GM19025 (cell line): ENCODE results near the gene FTO.

ENCODE experiments used
- ATAC-seq: cut with Tn5 transposase; IDR thresholded peaks from one replicate; pipeline ENCODE4 v1.9.1; 2021; ENCODE audit warnings: mild to moderate bottlenecking, low read depth, moderate library complexity; ENCODE audit not compliant: unreplicated experiment

Gene FTO

DNA sequence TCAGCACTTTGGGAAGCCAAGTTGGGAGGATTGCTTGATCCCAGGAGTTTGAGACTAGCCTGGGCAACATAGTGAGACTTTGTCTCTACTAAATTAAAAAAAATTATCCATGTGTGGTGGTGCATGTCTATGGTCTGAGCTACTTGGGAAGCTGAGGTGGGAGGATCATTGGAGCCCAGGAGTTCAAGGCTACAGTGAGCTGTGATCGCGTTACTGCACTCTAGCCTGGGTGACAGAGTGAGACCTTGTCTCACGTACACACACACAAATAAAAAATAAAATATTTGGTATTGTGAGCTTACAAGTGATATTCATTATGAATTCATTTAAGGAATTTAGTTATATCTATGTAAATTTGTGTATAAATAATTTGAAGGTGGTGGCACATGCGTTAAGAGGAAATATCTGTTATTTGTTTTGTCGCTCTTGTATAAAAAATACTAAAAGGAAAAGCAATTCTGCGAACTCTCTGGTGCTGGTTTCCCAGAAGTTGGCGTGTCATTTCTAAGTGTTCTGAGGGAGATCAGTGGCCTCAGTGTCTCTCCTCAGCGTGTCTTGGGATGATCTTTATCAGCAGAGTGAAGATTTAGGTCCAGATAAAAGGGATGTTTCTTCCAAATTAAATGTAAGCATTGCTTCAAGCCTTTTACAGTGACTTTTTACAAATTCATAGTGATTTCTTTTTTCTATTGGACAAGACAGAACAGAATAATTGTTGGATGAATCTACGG lies 187.6 kb downstream of the FTO start:
- ATAC-seq = no peak

DNA sequence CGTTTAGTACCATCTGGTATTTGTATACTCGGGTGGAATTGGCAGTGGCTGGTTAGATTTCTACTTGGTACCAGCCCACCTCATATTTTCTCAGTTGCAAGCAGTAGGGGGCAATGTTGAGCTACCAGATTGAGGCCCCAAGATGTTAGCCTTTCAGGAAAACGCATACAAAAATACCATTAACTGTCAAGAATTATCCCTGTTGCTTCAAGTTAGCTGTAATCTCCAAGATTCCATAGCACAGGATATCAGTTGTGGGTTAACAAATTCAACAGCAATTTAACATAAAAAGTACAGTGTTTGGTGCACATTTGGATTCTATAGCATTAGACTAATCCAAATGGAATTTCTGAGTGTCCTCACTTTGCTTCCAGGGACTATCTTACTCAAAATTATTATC lies 188.2 kb downstream of the FTO start:
- ATAC-seq = no peak

DNA sequence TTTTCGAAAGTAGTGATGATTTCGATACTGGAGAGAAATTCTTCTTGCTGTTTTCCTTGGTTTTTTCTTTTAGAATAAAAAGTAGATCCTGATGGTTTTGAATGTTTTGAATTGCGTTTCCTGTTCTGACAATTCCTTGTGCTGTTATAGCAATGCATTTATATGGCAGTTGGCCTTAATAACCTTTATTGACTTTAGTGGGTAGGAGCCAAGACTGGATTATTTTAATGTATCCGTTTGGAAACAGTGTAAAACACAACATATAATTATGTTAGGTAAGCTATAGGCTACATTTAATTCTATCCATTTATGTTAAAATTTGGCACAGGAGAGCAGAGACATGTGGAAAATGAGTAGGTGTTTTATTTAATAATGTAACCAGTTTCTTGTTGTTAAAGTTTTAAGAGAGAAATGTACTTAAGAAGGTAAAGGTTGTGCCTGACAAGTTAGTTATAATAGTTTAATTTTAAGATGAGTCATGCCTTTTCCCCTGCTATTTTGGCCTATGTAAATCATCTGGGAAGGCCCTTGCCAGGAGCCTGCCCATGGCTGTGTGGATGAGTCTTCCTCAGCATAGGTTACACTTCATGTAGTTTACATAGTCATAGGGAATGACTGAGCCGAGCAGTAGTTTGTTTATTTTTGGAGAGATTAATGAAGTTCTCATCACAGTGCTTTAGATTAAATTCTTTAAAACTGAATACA lies 189.9 kb downstream of the FTO start:
- no peak for ATAC-seq

DNA sequence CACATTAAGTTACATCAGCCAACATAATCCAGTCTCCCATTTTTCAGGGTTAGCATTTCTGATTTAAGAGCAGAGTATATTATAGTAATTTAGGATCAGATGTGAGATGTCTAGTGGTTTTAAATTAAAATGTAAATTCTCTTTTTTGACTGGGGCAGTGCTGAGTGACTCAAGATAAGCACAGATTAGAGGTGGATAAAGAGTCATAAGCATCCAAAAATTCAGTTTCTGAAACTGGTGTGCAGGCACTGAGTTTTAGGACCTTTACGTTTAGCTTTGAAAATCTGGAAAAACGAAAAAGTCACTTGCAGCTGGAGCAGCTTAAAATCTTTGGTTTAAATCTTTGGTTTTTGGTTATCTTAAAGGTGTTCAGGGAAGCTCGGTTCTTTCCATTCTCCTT lies 190.7 kb downstream of the FTO start:
- ATAC-seq = no peak

DNA sequence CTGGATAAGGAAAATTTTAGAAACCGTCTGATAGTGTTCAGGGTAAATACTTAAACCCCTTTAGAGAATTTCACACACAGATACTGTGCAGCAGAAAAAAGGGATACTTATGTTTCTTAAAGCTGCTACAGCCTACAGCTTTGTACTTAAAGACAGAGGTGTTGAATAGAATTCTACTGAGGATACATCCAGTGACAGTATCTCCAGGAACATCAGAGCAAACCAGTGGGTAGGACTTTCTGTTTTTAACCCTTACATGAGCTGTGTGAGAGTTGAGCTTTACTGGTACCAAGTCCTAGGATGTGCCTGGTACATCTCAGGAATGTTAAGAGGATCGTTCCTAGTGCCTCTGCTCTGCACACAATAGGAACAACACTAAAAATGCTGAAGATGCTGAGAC lies 191.5 kb downstream of the FTO start:
- ATAC-seq = no peak

DNA sequence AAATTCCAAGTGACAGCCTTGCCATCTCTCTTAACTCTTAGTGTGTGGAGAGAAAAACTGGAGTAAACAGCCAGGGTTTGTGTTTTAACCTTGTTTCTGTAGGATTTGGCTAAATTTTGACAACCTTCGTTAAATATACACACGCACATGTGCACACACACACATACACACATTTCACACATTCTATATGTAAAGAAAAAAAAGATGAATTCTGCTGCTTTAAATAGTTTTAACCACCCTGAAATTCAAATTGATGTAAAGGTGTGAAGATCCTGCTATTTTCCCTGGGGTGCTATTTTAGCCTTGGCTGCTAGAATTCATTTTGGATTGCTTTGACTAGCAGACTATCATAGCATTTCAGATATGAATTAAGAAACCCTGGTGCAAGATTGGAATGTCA lies 191.9 kb downstream of the FTO start:
- no peak for ATAC-seq

DNA sequence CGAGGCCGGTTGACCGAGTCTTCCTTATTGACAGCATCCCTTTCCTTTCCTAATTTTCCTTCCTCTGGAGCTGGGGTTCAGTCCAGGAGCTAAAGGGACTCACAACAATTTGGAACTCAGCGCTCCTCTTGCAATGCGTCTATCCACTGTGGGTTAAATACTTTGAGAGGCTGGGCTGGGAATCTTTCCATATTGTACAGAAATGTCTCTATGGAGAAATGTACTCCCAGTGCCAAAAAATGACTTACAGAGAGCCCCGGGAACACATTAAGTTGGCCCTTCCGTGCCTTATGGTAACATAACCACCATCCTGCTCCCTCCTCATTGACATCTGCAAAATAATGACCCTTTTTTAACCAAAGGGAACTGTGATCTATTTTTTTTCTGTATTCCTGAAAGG lies 192.8 kb downstream of the FTO start:
- no peak for ATAC-seq

DNA sequence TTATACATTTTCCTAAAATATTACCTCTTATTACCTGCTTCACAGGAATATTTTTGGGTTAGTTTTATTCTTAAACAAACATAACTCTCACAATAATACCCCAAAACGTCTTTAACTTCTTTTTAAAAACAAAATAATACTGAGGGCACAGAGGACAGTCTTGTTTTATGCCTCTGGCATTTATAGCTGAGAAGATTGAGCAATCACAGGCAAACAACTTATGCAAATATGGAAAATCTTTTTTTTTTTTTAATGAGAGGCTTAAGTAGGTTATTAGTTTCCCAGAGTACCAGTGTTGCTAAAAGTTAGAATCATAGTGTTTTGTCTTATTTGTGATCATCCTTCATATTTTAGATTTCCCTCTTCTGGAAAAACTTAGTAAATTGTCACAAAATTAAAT lies 195.0 kb downstream of the FTO start:
- ATAC-seq = no peak

DNA sequence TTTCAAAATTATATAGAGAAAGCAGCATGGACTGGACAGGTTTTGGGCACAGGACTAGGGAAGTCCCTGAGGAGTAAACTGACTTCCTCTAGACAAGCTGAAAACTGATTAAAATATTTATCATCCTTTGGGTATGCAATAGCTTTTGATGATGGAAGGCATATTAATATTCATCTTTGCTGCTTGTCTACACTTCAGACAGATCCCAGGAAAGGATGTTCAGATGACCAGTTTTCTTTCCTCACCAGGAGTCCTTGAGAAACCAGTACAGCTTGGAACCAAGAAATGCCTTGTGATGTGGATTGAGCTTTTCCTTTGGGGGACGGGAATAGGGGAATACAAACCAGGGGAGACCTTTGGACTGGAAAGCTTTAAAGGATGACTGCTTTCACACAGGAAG lies 195.5 kb downstream of the FTO start:
- no peak for ATAC-seq

DNA sequence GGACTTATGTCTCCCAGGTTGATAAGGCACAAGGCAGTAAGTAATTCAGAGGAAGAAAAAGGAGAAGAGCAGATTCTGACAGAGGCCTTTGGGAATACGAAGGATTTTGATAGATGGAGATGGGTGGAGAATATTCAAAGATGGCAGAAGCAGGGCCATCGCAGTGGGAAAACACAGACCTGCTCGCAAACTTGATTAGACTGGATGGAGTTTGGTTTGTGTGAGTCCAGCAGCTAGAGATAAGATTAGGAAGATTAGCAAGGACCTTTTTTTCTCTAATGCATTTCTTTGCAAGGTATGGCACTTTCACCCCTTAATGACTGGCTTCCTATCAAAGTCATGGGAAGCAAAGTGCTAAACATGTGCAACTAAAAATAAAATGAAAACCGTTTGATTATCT lies 196.7 kb downstream of the FTO start:
- ATAC-seq = no peak

DNA sequence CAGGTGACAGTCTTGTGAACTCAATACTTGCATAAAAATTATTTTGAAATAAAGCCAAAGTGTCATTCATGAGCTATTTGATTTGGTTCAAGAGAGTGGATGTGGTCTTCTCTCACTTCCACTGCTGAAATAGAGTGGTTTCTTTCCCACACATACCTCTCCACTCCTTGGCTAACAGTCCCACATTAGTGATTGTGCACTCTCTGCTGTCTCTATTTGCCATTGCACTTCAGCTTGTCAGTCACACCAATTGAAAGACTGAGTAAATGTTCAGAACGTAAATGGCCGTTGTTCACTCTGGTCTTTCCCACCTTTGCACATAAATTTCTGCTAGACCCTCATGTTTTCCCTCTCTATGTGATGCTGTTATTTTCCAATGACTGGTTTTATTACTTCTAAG lies 197.5 kb downstream of the FTO start:
- no peak for ATAC-seq

DNA sequence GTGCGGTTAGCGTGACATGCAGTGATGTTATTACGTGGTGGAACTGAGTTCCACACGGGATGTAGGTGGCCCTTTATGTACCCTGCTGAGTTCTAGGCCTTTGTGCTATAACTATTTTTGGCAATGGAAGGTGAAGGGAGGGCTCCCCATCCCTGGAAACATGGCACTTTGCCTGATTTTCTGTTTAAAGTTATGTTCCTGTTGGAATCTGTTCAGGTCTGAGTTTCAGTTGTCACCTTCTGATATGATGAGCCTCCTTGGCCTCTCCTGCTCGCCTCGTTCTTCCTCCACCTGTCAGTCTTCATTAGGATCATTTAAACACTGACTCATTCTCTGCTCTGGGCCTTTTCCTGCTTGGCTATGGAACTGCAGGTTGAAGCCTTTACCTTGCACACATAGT lies 200.6 kb downstream of the FTO start:
- no peak for ATAC-seq

DNA sequence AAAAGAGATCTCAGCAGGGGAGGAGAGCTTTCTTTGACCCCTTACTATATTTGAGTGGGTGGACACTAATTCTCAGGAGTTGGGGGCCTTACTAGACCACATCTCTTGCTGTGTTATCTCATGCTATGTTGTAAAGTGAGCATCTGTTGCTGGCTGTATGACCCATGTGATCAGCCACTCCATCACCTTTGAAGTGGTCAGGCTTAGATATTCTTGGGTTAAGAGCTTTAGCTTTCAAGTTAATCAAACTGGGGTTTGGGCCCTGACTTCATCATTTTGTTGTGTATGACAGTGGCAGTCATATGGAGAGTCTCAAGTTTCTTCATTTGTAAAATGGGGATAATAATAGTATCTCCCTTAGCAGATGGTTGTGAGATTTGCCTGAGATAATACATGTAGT lies 201.1 kb downstream of the FTO start:
- no peak for ATAC-seq

DNA sequence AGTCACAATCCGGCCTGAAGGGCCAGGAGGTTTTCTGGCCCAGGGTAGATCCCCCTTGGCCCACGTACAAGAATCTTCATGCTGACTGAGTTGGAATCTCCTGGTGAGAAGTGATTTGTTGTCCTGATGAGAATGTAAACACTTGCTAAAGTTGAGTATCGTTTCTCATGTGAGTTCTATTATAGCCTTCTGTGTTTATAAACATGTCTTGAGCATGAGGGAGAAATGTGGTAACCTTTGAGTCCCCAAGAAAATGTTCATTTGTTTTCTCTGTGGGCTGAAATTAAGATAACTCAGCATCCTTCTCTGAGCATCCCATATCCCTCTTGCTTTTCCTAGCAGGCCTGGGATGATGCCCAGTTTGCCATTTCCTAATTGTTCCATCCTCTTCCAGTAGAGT lies 204.8 kb downstream of the FTO start:
- no peak for ATAC-seq

DNA sequence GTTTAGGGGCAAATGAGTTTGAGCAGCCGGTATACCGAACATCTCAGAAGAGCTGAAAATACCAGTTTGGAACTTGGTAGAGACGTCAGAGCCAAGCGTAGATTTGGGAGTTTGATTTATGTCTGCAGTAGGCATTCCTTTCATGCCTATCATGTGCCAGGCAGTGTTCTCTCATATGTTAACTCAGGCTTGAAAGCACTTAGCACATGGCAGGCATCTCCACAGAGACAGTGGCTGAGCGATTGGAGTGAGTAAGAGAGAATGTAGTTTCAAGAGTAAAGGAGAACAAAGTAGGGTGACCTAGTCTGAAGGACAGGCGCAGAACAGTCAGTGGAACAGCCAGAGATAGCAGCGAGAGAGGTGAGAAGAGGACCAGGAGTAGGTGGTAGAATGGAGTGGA lies 207.0 kb downstream of the FTO start:
- ATAC-seq = no peak

DNA sequence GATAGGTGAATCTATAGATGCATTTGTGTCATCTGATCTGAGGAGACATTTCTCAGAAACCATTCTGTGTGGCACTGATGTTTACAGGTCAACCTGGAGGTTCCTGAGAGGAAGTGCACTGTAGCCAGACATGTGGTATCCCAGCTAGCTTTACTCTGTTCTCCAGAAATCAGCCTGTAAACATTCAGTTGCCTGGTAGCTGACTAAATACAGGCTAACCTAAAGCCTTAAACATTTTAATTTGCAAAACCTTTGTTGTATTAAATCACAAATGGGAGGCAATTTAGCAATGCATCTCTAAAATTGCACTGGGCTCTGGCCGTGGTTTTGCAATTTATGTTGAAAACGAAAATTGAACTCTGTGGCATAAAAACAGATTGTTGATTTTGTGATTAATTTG lies 207.6 kb downstream of the FTO start:
- no peak for ATAC-seq

DNA sequence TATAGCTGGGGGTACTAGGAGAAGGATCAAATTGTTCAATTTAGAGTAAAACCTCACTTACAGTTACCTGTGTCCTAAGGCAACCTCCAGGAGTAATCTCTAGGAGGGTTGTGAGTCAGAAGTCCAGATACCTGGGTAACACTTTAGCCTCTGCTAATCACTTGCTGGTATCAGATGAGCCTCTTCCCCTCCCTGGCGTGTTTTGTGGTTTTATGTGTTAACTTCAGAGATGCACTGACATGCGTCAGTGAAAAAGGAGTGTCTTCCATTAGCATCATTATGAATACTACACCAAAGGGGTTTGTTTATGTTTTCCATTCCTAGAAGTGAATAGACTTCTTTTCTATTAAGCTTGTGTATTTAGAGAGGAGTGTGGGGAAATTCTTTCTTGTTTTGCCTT lies 208.2 kb downstream of the FTO start:
- no peak for ATAC-seq

DNA sequence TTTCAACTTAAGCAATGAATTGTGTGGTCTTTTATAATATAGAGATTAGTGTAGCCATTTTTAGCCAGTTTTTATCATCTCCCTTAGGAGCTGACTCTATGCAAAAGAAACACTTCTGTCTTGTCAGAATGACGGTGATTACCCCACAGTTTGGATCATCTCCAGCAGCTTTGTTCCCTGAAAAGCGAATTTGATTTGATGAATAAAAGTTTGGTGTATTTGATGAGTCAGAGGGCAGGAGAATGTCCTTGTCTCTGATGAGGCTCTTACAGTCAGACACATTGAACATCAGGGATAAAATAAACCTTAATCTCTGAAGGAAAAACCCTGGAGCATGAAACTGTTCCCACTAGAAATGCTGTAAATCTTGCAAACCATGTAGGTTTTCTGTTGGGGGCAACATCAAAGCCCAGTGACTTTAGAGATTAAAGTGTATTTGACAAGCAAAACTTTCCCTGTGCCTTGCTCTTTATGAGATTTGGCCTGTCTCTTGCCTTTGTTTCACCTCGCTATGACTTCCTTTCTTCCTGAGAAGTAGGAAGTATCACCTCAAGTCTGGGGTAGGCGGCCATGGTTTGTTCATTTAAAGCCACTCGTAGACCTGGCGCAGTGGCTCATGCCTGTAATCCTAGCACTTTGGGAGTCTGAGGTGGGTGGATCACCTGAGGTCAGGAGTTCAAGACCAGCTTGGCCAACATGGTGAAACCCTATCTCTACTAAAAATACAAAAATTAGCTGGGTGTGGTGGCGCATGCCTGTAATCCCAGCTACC lies 209.3 kb downstream of the FTO start:
- ATAC-seq = no peak

DNA sequence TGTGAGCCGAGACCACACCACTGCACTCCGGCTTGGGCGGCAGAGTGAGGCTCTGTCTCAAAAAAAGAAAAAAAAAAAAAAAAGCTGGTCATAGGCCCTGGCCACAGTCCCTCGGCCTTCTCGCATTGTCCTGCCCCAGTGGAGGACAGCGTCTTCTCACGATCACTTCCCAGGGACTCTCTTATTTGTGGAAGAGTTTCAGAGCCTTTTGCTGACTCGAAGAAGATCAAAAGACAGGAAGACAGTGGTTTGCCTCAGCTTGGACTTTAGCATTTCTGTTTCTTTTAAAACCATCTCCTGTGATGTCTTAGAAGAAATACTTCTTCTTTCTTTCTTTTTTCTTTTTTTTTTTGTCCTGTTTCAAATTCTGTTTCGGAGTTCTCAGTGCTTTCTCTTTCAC lies 210.0 kb downstream of the FTO start:
- ATAC-seq = no peak

DNA sequence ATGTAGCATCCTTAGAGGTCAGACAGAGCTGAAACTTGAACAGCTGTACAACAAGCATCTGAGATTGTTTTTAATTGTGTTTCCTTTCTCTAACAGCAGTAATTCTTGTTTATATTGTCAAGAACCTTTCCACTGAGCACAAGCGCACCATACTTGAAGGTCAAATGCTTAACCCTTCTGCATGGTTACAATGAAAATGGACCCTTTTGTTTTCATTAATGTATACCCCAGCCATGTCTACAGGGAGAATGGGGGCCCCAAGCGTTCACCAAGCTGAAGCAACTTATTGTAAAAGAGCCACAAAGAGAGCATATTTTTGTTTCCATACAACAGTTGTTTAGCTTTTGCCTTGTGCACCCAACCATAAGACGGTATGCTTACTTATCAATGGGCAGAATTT lies 210.8 kb downstream of the FTO start:
- no peak for ATAC-seq

DNA sequence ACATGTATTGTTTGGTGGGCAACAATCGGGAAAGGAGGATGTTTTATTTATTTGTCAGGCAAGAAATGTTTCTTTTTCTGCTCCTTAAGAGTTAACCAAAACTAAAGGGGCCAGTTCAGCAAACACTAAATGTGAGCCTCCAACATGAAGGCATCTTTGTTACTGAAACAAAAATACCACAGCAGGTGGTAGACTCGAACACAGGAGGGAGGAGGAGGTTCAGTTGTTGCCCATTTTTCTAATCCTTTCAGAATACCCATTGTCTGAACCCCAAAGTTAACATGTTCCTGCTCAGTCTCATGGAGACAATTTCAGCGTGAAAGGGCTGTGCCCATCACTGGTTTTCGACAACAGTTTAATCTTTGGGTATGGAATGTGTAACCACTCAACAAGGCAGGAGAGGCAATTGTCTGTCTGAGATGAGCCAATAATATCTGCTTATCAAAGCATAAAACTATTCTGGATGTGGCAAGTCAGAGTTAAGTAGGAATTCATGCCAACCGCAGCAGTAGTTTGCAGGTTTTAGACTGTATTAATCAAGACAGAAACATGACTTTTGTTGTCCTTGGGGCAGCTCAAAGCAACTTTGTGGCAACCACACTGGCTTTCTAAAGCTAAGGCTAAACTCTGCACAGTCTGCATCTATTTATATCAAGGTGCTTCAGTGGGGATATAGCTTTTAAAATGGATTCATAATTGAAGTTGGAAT lies 211.7 kb downstream of the FTO start:
- no peak for ATAC-seq
